Karpas-422 (cell line): Measurements from ENCODE around the gene CA12. TPM values are rescaled to one million over a fixed set of nuclear protein-coding genes. Genes with fewer than 3 reads are reported as not detected.

Experiments used
- DNase-seq: peaks from one replicate; pipeline ENCODE4 v3.0.0-alpha.2; 2015
- H2AFZ ChIP-seq: fragments of 200-600 bp; sonication (generic); 2 replicates; pipeline ENCODE4 v1.6.1; 2014; ENCODE audit warnings: antibody characterized with exemption, low read length, mixed read lengths
- H3K27ac ChIP-seq: fragments of 200-600 bp; sonication (generic); 2 replicates; pipeline ENCODE4 v1.5.1; 2014; ENCODE audit warnings: mild to moderate bottlenecking, low read length, moderate library complexity
- H3K27me3 ChIP-seq: fragments of 200-600 bp; sonication (generic); 2 replicates; pipeline ENCODE4 v1.6.1; 2014; ENCODE audit warnings: low read length, mixed read lengths
- H3K36me3 ChIP-seq: fragments of 200-600 bp; sonication (generic); 2 replicates; pipeline ENCODE4 v1.6.1; 2014; ENCODE audit warnings: low read length, mixed read lengths; ENCODE audit not compliant: insufficient read depth
- H3K4me1 ChIP-seq: fragments of 200-600 bp; sonication (generic); 2 replicates; pipeline ENCODE4 v1.6.1; 2014; ENCODE audit warnings: mild to moderate bottlenecking, low read length, mixed read lengths
- H3K4me2 ChIP-seq: fragments of 200-600 bp; sonication (generic); 2 replicates; pipeline ENCODE4 v1.6.1; 2014; ENCODE audit warnings: low read length, low read depth, mild to moderate bottlenecking; ENCODE audit not compliant: poor library complexity, severe bottlenecking
- H3K4me3 ChIP-seq: fragments of 200-600 bp; sonication (generic); 2 replicates; pipeline ENCODE4 v1.5.1; 2014; ENCODE audit warnings: mild to moderate bottlenecking, antibody characterized with exemption, low read length, mixed read lengths
- H3K79me2 ChIP-seq: fragments of 200-600 bp; sonication (generic); 2 replicates; pipeline ENCODE4 v1.6.1; 2014; ENCODE audit warnings: mild to moderate bottlenecking, low read length, mixed read lengths
- H3K9ac ChIP-seq: fragments of 200-600 bp; sonication (generic); 2 replicates; pipeline ENCODE4 v1.6.0; 2014; ENCODE audit warnings: low read length
- H3K9me2 ChIP-seq: fragments of 200-600 bp; sonication (generic), shearing (Covaris generic); replicated peaks from 2 replicates; pipeline ENCODE4 v1.6.0; 2014; ENCODE audit warnings: mild to moderate bottlenecking, low read length, moderate library complexity; ENCODE audit not compliant: insufficient read depth
- H3K9me3 ChIP-seq: fragments of 300-700, 200-600 bp; sonication (generic); 2 replicates; pipeline ENCODE4 v1.6.1; 2014; ENCODE audit warnings: low read length, mixed read lengths
- H4K20me1 ChIP-seq: fragments of 200-600 bp; sonication (generic); 2 replicates; pipeline ENCODE4 v1.6.1; 2014; ENCODE audit warnings: mild to moderate bottlenecking, antibody characterized with exemption, low read length, low read depth; ENCODE audit not compliant: insufficient read depth
- total RNA-seq: library from RNA; depleted of rRNA; stranded (reverse); fragments of >200 nt; shearing (Covaris generic); gene quantifications from 2 replicates; pipeline ENCODE4 v1.2.3, GENCODE V29; 2014; ENCODE audit warnings: low replicate concordance

Gene CA12
- total RNA-seq, 1 experiment from 2014 or later = not detected

- no peak overlapping the region for H2AFZ ChIP-seq
- no peaks in the 10 kb centered on the region for H3K4me1 ChIP-seq
- no peaks in the 10 kb centered on the region for H3K9me2 ChIP-seq
- H3K27me3 ChIP-seq = no peaks in the 10 kb centered on the region
- no peak overlapping the region for H3K27ac ChIP-seq
- no peaks in the 10 kb centered on the region for H3K36me3 ChIP-seq
- no peak overlapping the region for H3K4me2 ChIP-seq
- no peak overlapping the region for H3K9ac ChIP-seq
- H4K20me1 ChIP-seq = no peaks in the 10 kb centered on the region
- no peak for DNase-seq
- H3K79me2 ChIP-seq = no peaks in the 10 kb centered on the region
- no peaks in the 10 kb centered on the region for H3K9me3 ChIP-seq
- no peak overlapping the region for H3K4me3 ChIP-seq
Measured at GRCh38 chr15:63353887-63354286, 27.8 kb downstream of the CA12 start.

DNA sequence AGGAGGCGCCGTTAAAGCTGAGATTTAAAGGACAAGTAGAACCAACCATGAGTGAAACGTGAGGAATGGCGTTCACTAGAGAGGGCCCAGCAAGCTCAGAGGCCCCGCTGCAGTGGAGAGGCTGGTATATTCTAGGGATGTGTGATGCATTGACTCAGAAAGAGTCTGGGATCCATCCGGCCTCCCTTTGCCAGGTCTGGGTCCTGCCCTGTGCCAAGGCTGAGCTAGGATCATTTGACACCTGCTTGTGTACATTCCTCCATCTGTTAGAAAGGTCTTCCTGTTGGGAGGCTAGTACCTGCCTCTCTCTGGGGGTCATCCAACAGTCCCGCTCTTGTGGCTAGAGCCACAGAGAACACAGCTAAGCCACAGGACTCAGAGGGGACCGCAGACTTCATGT is 28.4 kb downstream of the CA12 start:
- no peaks in the 10 kb centered on the region for H3K79me2 ChIP-seq
- H3K4me2 ChIP-seq = no peak overlapping the region
- H3K36me3 ChIP-seq = no peaks in the 10 kb centered on the region

GRCh38 chr15:63352808-63353207 is 28.8 kb downstream of the CA12 start:
- Histone ChIP-seq H3K9me2 (no peaks in the 10 kb centered on the region), H3K27me3 (no peaks in the 10 kb centered on the region), H2AFZ (no peak overlapping the region), H3K79me2 (no peaks in the 10 kb centered on the region), H3K4me2 (no peak overlapping the region), H3K4me1 (peaks cover 4% of the 10 kb centered on the region; the same call in 1 of the 2 replicates), H4K20me1 (no peaks in the 10 kb centered on the region), H3K27ac (no peak overlapping the region), H3K9ac (no peak overlapping the region), H3K9me3 (no peaks in the 10 kb centered on the region), H3K36me3 (no peaks in the 10 kb centered on the region), H3K4me3 (no peak overlapping the region)
- DNase-seq = no peak

More for the DNA sequence above, 28.4 kb downstream of the CA12 start:
- peaks cover 4% of the 10 kb centered on the region; the same call in 1 of the 2 replicates for H3K4me1 ChIP-seq
- H3K9me3 ChIP-seq = no peaks in the 10 kb centered on the region
- no peaks in the 10 kb centered on the region for H3K27me3 ChIP-seq
- H3K4me3 ChIP-seq = no peak overlapping the region
- no peak overlapping the region for H3K27ac ChIP-seq
- H2AFZ ChIP-seq = no peak overlapping the region
- H4K20me1 ChIP-seq = no peaks in the 10 kb centered on the region
- no peak for DNase-seq
- H3K9ac ChIP-seq = no peak overlapping the region
- no peaks in the 10 kb centered on the region for H3K9me2 ChIP-seq

DNA sequence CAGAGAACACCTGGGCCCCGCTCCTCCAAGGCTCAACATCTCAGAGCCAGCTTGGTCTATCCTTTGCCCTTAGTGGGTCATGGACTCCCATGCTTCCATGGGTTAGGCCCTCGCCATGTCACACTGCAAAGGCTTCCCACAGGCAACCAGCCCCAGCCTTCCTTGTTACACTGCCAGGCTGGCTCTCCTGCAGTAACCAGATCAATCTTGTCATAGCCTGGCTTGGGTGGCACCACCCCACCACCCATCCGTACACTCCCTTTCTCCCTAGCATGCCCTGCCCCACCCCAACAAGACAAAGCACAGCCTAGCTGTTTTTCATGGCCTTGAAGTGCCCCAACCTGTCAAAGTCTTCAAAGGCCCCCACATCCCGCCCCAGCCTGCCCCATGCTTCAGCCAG is 30.5 kb downstream of the CA12 start:
- no peak overlapping the region for H3K4me3 ChIP-seq
- H4K20me1 ChIP-seq = no peaks in the 10 kb centered on the region
- no peak overlapping the region for H3K4me2 ChIP-seq
- H3K79me2 ChIP-seq = no peaks in the 10 kb centered on the region
- no peaks in the 10 kb centered on the region for H3K36me3 ChIP-seq
- H3K9me3 ChIP-seq = no peaks in the 10 kb centered on the region
- DNase-seq = no peak
- H3K9me2 ChIP-seq = no peaks in the 10 kb centered on the region
- no peak overlapping the region for H2AFZ ChIP-seq
- peaks cover 4% of the 10 kb centered on the region; the same call in 1 of the 2 replicates for H3K4me1 ChIP-seq
- H3K9ac ChIP-seq = no peak overlapping the region
- no peak overlapping the region for H3K27ac ChIP-seq
- no peaks in the 10 kb centered on the region for H3K27me3 ChIP-seq

- Histone ChIP-seq H2AFZ (no peak overlapping the region), H3K36me3 (no peaks in the 10 kb centered on the region), H3K4me2 (no peak overlapping the region), H3K27me3 (no peaks in the 10 kb centered on the region), H3K27ac (no peak overlapping the region), H3K79me2 (no peaks in the 10 kb centered on the region), H3K9ac (no peak overlapping the region), H4K20me1 (no peaks in the 10 kb centered on the region), H3K4me1 (peaks cover 4% of the 10 kb centered on the region; the same call in 1 of the 2 replicates), H3K9me3 (no peaks in the 10 kb centered on the region), H3K9me2 (no peaks in the 10 kb centered on the region), H3K4me3 (no peak overlapping the region)
- DNase-seq = no peak
Measured at GRCh38 chr15:63350178-63350621, 31.4 kb downstream of the CA12 start.

- Histone ChIP-seq H3K27ac (no peak overlapping the region), H4K20me1 (no peaks in the 10 kb centered on the region), H2AFZ (no peak overlapping the region), H3K9me3 (no peaks in the 10 kb centered on the region), H3K36me3 (no peaks in the 10 kb centered on the region), H3K79me2 (no peaks in the 10 kb centered on the region), H3K4me3 (no peak overlapping the region), H3K4me1 (peaks cover 4% of the 10 kb centered on the region; the same call in 1 of the 2 replicates), H3K4me2 (no peak overlapping the region), H3K9ac (no peak overlapping the region), H3K9me2 (no peaks in the 10 kb centered on the region), H3K27me3 (no peaks in the 10 kb centered on the region)
- DNase-seq = no peak
Measured at GRCh38 chr15:63349621-63350020, 32.0 kb downstream of the CA12 start.

GRCh38 chr15:63349156-63349555 is 32.5 kb downstream of the CA12 start:
- H3K4me3 ChIP-seq = no peak overlapping the region
- DNase-seq = no peak
- H3K4me2 ChIP-seq = no peak overlapping the region
- H4K20me1 ChIP-seq = no peaks in the 10 kb centered on the region
- H3K27ac ChIP-seq = no peak overlapping the region
- no peaks in the 10 kb centered on the region for H3K79me2 ChIP-seq
- H3K9me3 ChIP-seq = no peaks in the 10 kb centered on the region
- no peaks in the 10 kb centered on the region for H3K9me2 ChIP-seq
- H3K4me1 ChIP-seq = peaks cover 4% of the 10 kb centered on the region; the same call in 1 of the 2 replicates
- no peaks in the 10 kb centered on the region for H3K27me3 ChIP-seq
- no peaks in the 10 kb centered on the region for H3K36me3 ChIP-seq
- H3K9ac ChIP-seq = no peak overlapping the region
- H2AFZ ChIP-seq = no peak overlapping the region

DNA sequence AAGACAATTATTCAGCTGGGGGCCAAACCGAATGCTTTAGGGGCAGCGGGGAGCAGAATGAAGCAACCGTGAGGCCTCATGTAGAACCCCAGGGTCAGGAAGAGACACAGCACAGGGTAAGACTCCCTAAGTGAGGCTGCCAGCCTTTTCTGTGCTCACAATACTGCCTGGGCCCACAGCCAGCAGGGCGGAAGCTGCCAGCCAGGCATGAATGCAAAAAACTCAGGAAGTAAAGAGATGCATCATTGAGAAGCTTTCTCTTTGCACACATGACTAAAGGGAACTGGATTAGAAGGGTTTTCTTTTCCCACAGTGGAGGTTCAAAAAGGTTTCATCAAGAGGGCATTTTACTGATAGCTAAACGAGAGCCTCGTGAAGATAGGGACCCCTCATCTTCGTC is 33.3 kb downstream of the CA12 start:
- Histone ChIP-seq H3K9me2 (no peaks in the 10 kb centered on the region), H2AFZ (no peak overlapping the region; the same call in 1 of the 2 replicates), H4K20me1 (no peaks in the 10 kb centered on the region), H3K9me3 (no peaks in the 10 kb centered on the region), H3K4me3 (no peak overlapping the region), H3K36me3 (no peaks in the 10 kb centered on the region), H3K79me2 (no peaks in the 10 kb centered on the region), H3K9ac (no peak overlapping the region), H3K4me2 (no peak overlapping the region), H3K27me3 (no peaks in the 10 kb centered on the region), H3K4me1 (peaks cover 4% of the 10 kb centered on the region; the same call in 1 of the 2 replicates), H3K27ac (no peak overlapping the region)
- DNase-seq = peak; percentile 48
